Smooth muscle cell (in vitro differentiated cells): Measurements from ENCODE around the gene REL. TPM values are rescaled to one million over a fixed set of nuclear protein-coding genes. Genes with fewer than 3 reads are reported as not detected.

ENCODE experiments used
- DNase-seq: peaks from one replicate; lab custom pipeline; 2025; ENCODE audit not compliant: unreplicated experiment; lab: John Stamatoyannopoulos, UW
- H2AFZ ChIP-seq: fragments of 200-600 bp; sonication (generic); 2 replicates; pipeline ENCODE4 v1.6.0; 2016; ENCODE audit warnings: antibody characterized with exemption, low read depth, mild to moderate bottlenecking
- H3F3A ChIP-seq: fragments of 200-600 bp; sonication (generic); 2 replicates; pipeline ENCODE4 v1.6.0; 2017; ENCODE audit warnings: antibody characterized with exemption, low read depth
- H3K27ac ChIP-seq: fragments of 200-600 bp; sonication (generic); 2 replicates; pipeline ENCODE4 v1.5.1; 2016; ENCODE audit warnings: low read depth, mild to moderate bottlenecking
- H3K27me3 ChIP-seq: fragments of 200-600 bp; sonication (generic); 2 replicates; pipeline ENCODE4 v1.6.1; 2016; ENCODE audit warnings: low read depth, mild to moderate bottlenecking
- H3K36me3 ChIP-seq: fragments of 200-600 bp; sonication (generic); 2 replicates; pipeline ENCODE4 v1.5.1; 2016; ENCODE audit warnings: low read depth
- H3K4me1 ChIP-seq: fragments of 200-600 bp; sonication (generic); 2 replicates; pipeline ENCODE4 v1.5.1; 2016; ENCODE audit warnings: low read depth
- H3K4me2 ChIP-seq: fragments of 200-600 bp; sonication (generic); 2 replicates; pipeline ENCODE4 v1.6.0; 2016; ENCODE audit warnings: mild to moderate bottlenecking
- H3K4me3 ChIP-seq: fragments of 200-600 bp; sonication (generic); 2 replicates; pipeline ENCODE4 v1.5.1; 2016; ENCODE audit warnings: mild to moderate bottlenecking
- H3K79me2 ChIP-seq: fragments of 200-600 bp; sonication (generic); 2 replicates; pipeline ENCODE4 v1.6.0; 2016; ENCODE audit warnings: low read depth, mild to moderate bottlenecking
- H3K9ac ChIP-seq: fragments of 200-600 bp; sonication (generic); 2 replicates; pipeline ENCODE4 v1.6.0; 2016; ENCODE audit warnings: low read depth
- H3K9me3 ChIP-seq: fragments of 200-600 bp; sonication (generic); replicated peaks from 2 replicates; pipeline ENCODE4 v1.5.1; 2016; ENCODE audit warnings: low read depth
- H4K20me1 ChIP-seq: fragments of 200-600 bp; sonication (generic); 2 replicates; pipeline ENCODE4 v1.6.0; 2016; ENCODE audit warnings: low read depth
- WGBS: methylation state at CpG from one replicate; pipeline ENCODE4 v1.1.7; 2016; ENCODE audit warnings: low lambda C conversion rate; 5-methylcytosine and 5-hydroxymethylcytosine counted together
- polyA plus RNA-seq: library from polyadenylated mRNA; unstranded; fragments of >200 nt; fragmentation: Nextera tagmentation; extraction: Ambion mirVana; gene quantifications from 2 replicates; pipeline ENCODE4 v1.2.1, GENCODE V29; 2016
- total RNA-seq: library from RNA; depleted of rRNA; stranded (reverse); fragments of >200 nt; gene quantifications from 2 replicates; pipeline ENCODE4 v1.2.3, GENCODE V29; 2014
- TF ChIP-seq, protein P1 (sequence below): fragments of 200-600 bp; sonication (generic); IDR thresholded peaks from 2 replicates; pipeline ENCODE4 v1.5.1; 2017; ENCODE audit warnings: borderline replicate concordance, mild to moderate bottlenecking, antibody characterized with exemption; ENCODE audit not compliant: insufficient read depth, poor library complexity, severe bottlenecking

The REL gene
- total and polyA plus RNA-seq, 2 experiments from 2014 or later: 2.3 to 15.3 TPM

DNA sequence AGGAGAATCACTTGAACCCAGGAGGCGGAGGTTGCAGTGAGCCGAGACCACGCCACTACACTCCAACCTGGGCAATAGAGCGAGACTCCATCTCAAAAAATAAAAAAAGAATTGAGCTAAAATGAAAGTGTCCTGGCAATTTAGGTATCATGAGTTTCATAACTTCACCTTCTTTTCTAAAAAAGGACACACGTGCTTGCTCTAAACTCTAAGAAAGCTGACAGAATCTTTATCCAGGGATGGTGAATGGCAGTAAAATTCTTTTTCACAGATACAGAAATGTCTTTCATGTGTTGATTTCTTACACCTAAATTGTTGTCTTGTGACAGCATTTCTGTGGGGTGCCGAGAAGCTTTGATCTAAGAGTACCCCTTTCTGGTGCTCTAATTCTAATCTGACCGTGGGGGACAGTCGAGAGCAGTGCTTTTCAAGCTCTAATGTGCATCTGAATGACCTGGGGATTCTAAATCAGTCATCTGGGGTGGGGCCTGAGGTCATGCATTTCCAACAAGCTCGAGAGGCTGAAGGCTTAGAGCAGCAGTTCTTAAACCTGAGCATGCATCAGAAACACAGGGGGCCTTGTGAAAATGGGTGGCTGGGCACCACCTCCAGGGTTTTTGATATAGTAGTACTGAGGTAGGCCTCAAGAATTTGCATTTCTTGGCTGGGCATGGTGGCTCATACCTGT is 42.1 kb upstream of the REL start:
- 77% methylated on average over 9 of the region's 9 CpGs for WGBS

DNA sequence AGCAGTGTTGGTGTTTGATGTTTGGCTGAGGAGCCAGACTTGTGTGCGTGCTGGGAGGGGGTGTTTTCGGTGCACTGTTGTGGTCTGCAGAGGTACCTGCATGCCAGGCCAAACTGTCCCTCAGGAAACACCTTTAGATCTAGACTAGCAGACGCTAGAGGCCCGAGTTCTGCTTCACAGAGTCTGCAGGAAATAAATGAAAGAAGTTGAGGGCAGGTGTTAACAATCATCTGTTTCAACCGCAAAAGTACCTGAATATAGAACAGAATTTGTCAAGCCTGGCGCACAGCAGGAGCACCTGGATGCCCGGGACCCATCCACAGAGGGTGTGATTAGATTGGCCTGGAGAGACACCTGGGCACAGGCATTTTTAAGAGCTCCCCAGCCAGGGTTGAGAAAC is 40.5 kb upstream of the REL start:
- 91% methylated on average over 7 of the region's 7 CpGs for WGBS
- no peaks in the 10 kb centered on the region for H3K36me3 ChIP-seq
- no peak overlapping the region for H3K27ac ChIP-seq
- H3K9ac ChIP-seq: no peak overlapping the region
- H3K27me3 ChIP-seq: no peaks in the 10 kb centered on the region
- H3K4me3 ChIP-seq: no peak overlapping the region
- no peaks in the 10 kb centered on the region for H4K20me1 ChIP-seq
- no peaks in the 10 kb centered on the region for H3F3A ChIP-seq
- DNase-seq: no peak
- H3K9me3 ChIP-seq: no peaks in the 10 kb centered on the region
- no peaks in the 10 kb centered on the region for H3K79me2 ChIP-seq
- H3K4me2 ChIP-seq: no peak overlapping the region
- no peaks in the 10 kb centered on the region for H3K4me1 ChIP-seq
- no peak overlapping the region for H2AFZ ChIP-seq
- TF ChIP-seq, protein P1, sequence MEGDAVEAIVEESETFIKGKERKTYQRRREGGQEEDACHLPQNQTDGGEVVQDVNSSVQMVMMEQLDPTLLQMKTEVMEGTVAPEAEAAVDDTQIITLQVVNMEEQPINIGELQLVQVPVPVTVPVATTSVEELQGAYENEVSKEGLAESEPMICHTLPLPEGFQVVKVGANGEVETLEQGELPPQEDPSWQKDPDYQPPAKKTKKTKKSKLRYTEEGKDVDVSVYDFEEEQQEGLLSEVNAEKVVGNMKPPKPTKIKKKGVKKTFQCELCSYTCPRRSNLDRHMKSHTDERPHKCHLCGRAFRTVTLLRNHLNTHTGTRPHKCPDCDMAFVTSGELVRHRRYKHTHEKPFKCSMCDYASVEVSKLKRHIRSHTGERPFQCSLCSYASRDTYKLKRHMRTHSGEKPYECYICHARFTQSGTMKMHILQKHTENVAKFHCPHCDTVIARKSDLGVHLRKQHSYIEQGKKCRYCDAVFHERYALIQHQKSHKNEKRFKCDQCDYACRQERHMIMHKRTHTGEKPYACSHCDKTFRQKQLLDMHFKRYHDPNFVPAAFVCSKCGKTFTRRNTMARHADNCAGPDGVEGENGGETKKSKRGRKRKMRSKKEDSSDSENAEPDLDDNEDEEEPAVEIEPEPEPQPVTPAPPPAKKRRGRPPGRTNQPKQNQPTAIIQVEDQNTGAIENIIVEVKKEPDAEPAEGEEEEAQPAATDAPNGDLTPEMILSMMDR: no peak

More for the DNA sequence above, 42.1 kb upstream of the REL start:
- H3K4me3 ChIP-seq: no peak overlapping the region
- H3K36me3 ChIP-seq: no peaks in the 10 kb centered on the region
- H3K4me1 ChIP-seq: no peaks in the 10 kb centered on the region
- no peaks in the 10 kb centered on the region for H3K27me3 ChIP-seq
- no peaks in the 10 kb centered on the region for H4K20me1 ChIP-seq
- H3K27ac ChIP-seq: no peak overlapping the region
- no peaks in the 10 kb centered on the region for H3F3A ChIP-seq
- H2AFZ ChIP-seq: no peak overlapping the region
- TF ChIP-seq, protein P1: no peak
- no peak for DNase-seq
- no peaks in the 10 kb centered on the region for H3K9me3 ChIP-seq
- H3K9ac ChIP-seq: no peak overlapping the region
- no peaks in the 10 kb centered on the region for H3K79me2 ChIP-seq
- no peak overlapping the region for H3K4me2 ChIP-seq

DNA sequence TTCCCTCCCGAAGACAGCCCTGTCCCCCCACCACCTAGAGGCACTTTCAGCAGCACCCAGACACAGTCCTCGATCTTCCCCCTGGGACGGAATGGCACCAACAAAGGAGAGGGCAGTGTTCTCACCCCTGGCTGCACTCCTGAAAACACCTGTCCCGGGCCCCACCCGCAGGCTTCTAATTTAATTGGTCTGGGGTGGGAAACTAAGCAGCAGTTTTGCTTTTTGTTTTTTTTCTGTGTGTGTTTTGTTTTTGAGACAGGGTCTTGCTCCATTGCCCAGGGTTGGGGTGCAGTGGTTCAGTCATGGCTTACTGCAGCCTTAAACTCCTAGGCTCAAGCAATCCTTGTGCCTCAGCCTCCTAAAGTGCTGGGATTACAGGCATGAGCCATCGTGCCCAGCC is 38.4 kb upstream of the REL start:
- H3K4me1 ChIP-seq: no peaks in the 10 kb centered on the region
- peaks cover 4% of the 10 kb centered on the region for H3F3A ChIP-seq
- no peak overlapping the region for H2AFZ ChIP-seq
- H3K79me2 ChIP-seq: no peaks in the 10 kb centered on the region
- H4K20me1 ChIP-seq: no peaks in the 10 kb centered on the region
- TF ChIP-seq, protein P1: no peak
- WGBS: 82% methylated on average over 6 of the region's 6 CpGs
- H3K9ac ChIP-seq: no peak overlapping the region
- no peaks in the 10 kb centered on the region for H3K27me3 ChIP-seq
- DNase-seq: no peak
- H3K27ac ChIP-seq: no peak overlapping the region
- no peak overlapping the region for H3K4me3 ChIP-seq
- H3K4me2 ChIP-seq: no peak overlapping the region
- no peaks in the 10 kb centered on the region for H3K36me3 ChIP-seq
- no peaks in the 10 kb centered on the region for H3K9me3 ChIP-seq

DNA sequence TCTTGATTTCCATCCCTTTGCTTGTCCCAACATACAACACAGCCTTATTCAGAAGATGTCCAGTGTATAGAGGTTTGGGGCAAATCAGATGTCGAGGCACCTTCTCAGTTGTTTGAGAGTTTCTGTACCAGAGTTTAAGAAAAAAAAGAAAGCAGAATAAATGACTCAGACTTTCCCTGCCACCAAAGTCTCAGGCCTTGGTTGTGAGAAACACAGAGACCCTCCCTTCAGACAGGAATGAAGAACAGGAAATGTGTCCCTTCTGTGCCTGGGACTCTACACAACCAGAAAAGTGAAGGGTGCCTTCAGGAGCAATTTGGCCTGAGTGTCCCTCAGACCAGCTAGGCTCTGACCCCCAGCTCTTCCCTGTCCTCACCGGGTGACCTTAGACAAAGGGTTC is 37.3 kb upstream of the REL start:
- H3K9ac ChIP-seq: no peak overlapping the region
- H3K9me3 ChIP-seq: no peaks in the 10 kb centered on the region
- no peak overlapping the region for H3K27ac ChIP-seq
- no peaks in the 10 kb centered on the region for H3K36me3 ChIP-seq
- no peaks in the 10 kb centered on the region for H3K79me2 ChIP-seq
- H3K4me3 ChIP-seq: no peak overlapping the region
- no peaks in the 10 kb centered on the region for H3K4me1 ChIP-seq
- H3K4me2 ChIP-seq: no peak overlapping the region
- TF ChIP-seq, protein P1: no peak
- H2AFZ ChIP-seq: no peak overlapping the region
- H3F3A ChIP-seq: peaks cover 4% of the 10 kb centered on the region
- WGBS: 79% methylated on average over 2 of the region's 2 CpGs
- H4K20me1 ChIP-seq: no peaks in the 10 kb centered on the region
- no peaks in the 10 kb centered on the region for H3K27me3 ChIP-seq
- DNase-seq: no peak
